ENCODE data around the gene COL21A1.
A peak's percentile ranks its signal among the peaks of the same experiment; 100 is the strongest.

Gene COL21A1

GRCh38 chr6:56246881-56247653, at the start of gene COL21A1 (continued):
- TF ChIP-seq PBX3 (CRISPR knock-in tag; IDR thresholded peaks at IDR 0.05), result 0 out of 2 replicates have a peak, but pooled peaks have one; percentile 48
- TF ChIP-seq ZNF843 (tag by site-specific recombination; IDR thresholded peaks at IDR 0.05), result no peak
- TF ChIP-seq ZNF391 (tag by site-specific recombination; IDR thresholded peaks at IDR 0.05; ENCODE audit: borderline replicate concordance, low read depth), result 0 out of 2 replicates have a peak, but pooled peaks have one; percentile 18
- no peak for TF ChIP-seq ZNF274 (IDR thresholded peaks at IDR 0.05; ENCODE audit: low read length)
- TF ChIP-seq ZNF274 (tag by site-specific recombination; IDR thresholded peaks at IDR 0.05; ENCODE audit: borderline replicate concordance), result no peak
- no peak for TF ChIP-seq ZNF585B (tag by site-specific recombination; IDR thresholded peaks at IDR 0.05)

- H3K9me3 ChIP-seq (ENCODE audit: control insufficient read depth, insufficient read depth, low read depth, low read length), result no peaks in the 10 kb centered on the region
- ChIA-PET CTCF (interaction anchor here (0.6 to 5.4 kb wide), 20 partner anchors 9 to 1019 kb away, joined by 3 to 82 read pairs (median 5); no protein-coding TSS in a partner anchor), POLR2A (no interaction called here)
- TF ChIP-seq ZBTB44 (tag by site-specific recombination; IDR thresholded peaks at IDR 0.05) (peak; percentile 80; the same call in 1 of the 2 replicates), PRDM6 (tag by site-specific recombination; IDR thresholded peaks at IDR 0.05) (0 out of 2 replicates have a peak, but pooled peaks have one; percentile 48), ZNF624 (tag by site-specific recombination; IDR thresholded peaks at IDR 0.05) (no peak)
- no peaks in the 10 kb centered on the region for H3K36me3 ChIP-seq (ENCODE audit: control insufficient read depth in 2 of 2, insufficient read depth in 1 of 2, low read length in 2 of 2)
- H3K4me3 ChIP-seq (ENCODE audit: low read depth, low read length), result no peak overlapping the region
- no peak overlapping the region for H3K27ac ChIP-seq (ENCODE audit: extremely low read depth, low read depth, low read length)
- no peaks in the 10 kb centered on the region; the same call in 1 of the 2 replicates for H3K4me1 ChIP-seq (ENCODE audit: control insufficient read depth, insufficient read depth, low read length)
These were observed 46.4 kb upstream of the COL21A1 start for GRCh38 chr6:56293781-56294180.

GRCh38 chr6:56292505-56293181, 45.3 kb upstream of the COL21A1 start:
- ChIA-PET POLR2A (no interaction called here), CTCF (interaction anchor here (0.6 to 5.4 kb wide), 65 partner anchors 8 to 1017 kb away, joined by 3 to 82 read pairs (median 4); no protein-coding TSS in a partner anchor)
- Histone ChIP-seq H3K27ac (ENCODE audit: extremely low read depth, low read depth, low read length) (no peak overlapping the region), H3K4me1 (ENCODE audit: control insufficient read depth, insufficient read depth, low read length) (no peaks in the 10 kb centered on the region; the same call in 1 of the 2 replicates), H3K4me3 (ENCODE audit: low read depth, low read length) (no peak overlapping the region), H3K36me3 (ENCODE audit: control insufficient read depth in 2 of 2, insufficient read depth in 1 of 2, low read length in 2 of 2) (no peaks in the 10 kb centered on the region), H3K9me3 (ENCODE audit: control insufficient read depth, insufficient read depth, low read depth, low read length) (no peaks in the 10 kb centered on the region)
- TF ChIP-seq MEIS1 (CRISPR knock-in tag; IDR thresholded peaks at IDR 0.05; ENCODE audit: borderline replicate concordance), result no peak
- TF ChIP-seq ZBTB48 (tag by site-specific recombination; IDR thresholded peaks at IDR 0.05), result peak; percentile 88
- TF ChIP-seq ZNF792 (tag by site-specific recombination; IDR thresholded peaks at IDR 0.05), result no peak
- no peak for TF ChIP-seq ZNF776 (tag by site-specific recombination; IDR thresholded peaks at IDR 0.05; ENCODE audit: borderline replicate concordance)
- peak; percentile 62; the same call in 1 of the 2 replicates for TF ChIP-seq CTCF (tag by site-specific recombination; IDR thresholded peaks at IDR 0.05)
- 0 out of 2 replicates have a peak, but pooled peaks have one; percentile 18 for TF ChIP-seq ZSCAN4 (tag by site-specific recombination; IDR thresholded peaks at IDR 0.05)
- TF ChIP-seq ZNF654 (tag by site-specific recombination; IDR thresholded peaks at IDR 0.05; ENCODE audit: low read depth), result peak; percentile 81
- 0 out of 2 replicates have a peak, but pooled peaks have one; percentile 16 for TF ChIP-seq ZSCAN30 (tag by site-specific recombination; IDR thresholded peaks at IDR 0.05)

Measured in HEK293 (cell line).